Endothelial cell of umbilical vein (primary cell): ENCODE measurements around the gene CCDC93. TPM values are rescaled to one million over a fixed set of nuclear protein-coding genes. Genes with fewer than 3 reads are reported as not detected.

Experiments
- BruUV-seq: library from RNA; stranded (reverse); fragments of 400-500 nt; replicated peaks from 2 replicates; lab custom pipeline; 2021; lab: Mats Ljungman, UMichigan
- CTCF ChIA-PET: fragments of 300-600, 350-600 bp; sonication (Branson Sonifier 250); formaldehyde crosslinking; loops from one replicate; lab custom pipeline; 2021; ENCODE audit warnings: antibody characterized with exemption, inconsistent platforms; lab: Charles Lee
- POLR2A ChIA-PET: fragments of 300-600, 350-600 bp; sonication (Branson Sonifier 250); formaldehyde crosslinking; loops from one replicate; lab custom pipeline; 2021; ENCODE audit warnings: antibody characterized with exemption, inconsistent platforms; lab: Charles Lee
- DNase-seq: peaks from one replicate; pipeline ENCODE4 v3.0.0-alpha.2; 2011; ENCODE audit warnings: low read depth, low spot score
- FAIRE-seq: peaks from 2 replicates; lab custom pipeline; 2011; peaks lifted over from hg19 to GRCh38; lab: Jason Lieb, UNC
- H2AFZ ChIP-seq: 2 replicates; pipeline ENCODE4 v1.6.0; 2012; ENCODE audit warnings: low read depth, low read length, control low read depth, inconsistent platforms
- H3K27ac ChIP-seq: 2 replicates; pipeline ENCODE4 v1.5.1; 2011; ENCODE audit warnings: low read depth, mild to moderate bottlenecking, control low read depth, low read length, moderate library complexity; ENCODE audit not compliant: insufficient read depth
- H3K27me3 ChIP-seq, 2 experiments: 2 replicates each; pipeline versions ENCODE4 v1.6.0 to v1.6.1; 2011; ENCODE audit warnings: low read length in 2 of 2, mixed read lengths in 1 of 2; ENCODE audit not compliant: control insufficient read depth in 2 of 2, insufficient read depth in 2 of 2
- H3K36me3 ChIP-seq, 2 experiments: 2 replicates in 1 of 2; 3 replicates in 1 of 2; pipeline ENCODE4 v1.5.1; 2011; ENCODE audit warnings: low read length in 2 of 2, mild to moderate bottlenecking in 1 of 2, moderate library complexity in 1 of 2; ENCODE audit not compliant: control insufficient read depth in 2 of 2, insufficient read depth in 2 of 2; ENCODE audit errors: extremely low read depth in 1 of 2
- H3K4me1 ChIP-seq: 3 replicates; pipeline ENCODE4 v1.5.1; 2011; ENCODE audit warnings: mild to moderate bottlenecking, low read length; ENCODE audit not compliant: control insufficient read depth, insufficient read depth; ENCODE audit errors: extremely low read depth
- H3K4me2 ChIP-seq: 2 replicates; pipeline ENCODE4 v1.6.1; 2011; ENCODE audit warnings: low read length, control low read depth, mixed read lengths; ENCODE audit not compliant: insufficient read depth
- H3K4me3 ChIP-seq, 3 experiments: fragments of 200-600 bp in 1 of 3; sonication (generic), shearing (Covaris generic) in 1 of 3; replicated peaks in 1 of 3; 2 replicates each; pipeline ENCODE4 v1.5.1; 2011 to 2016; ENCODE audit warnings: control low read depth in 3 of 3, low read length in 3 of 3, mild to moderate bottlenecking in 2 of 3, inconsistent platforms in 1 of 3, low read depth in 1 of 3, moderate library complexity in 1 of 3; ENCODE audit not compliant: insufficient read depth in 1 of 3
- H3K79me2 ChIP-seq: 2 replicates; pipeline ENCODE4 v1.6.0; 2012; ENCODE audit warnings: low read length, inconsistent platforms; ENCODE audit not compliant: control insufficient read depth, insufficient read depth
- H3K9ac ChIP-seq: replicated peaks from 2 replicates; pipeline ENCODE3; 2011; ENCODE audit warnings: low read length, control low read depth; ENCODE audit not compliant: insufficient read depth; ENCODE audit errors: extremely low read depth
- H3K9me1 ChIP-seq: replicated peaks from 3 replicates; pipeline ENCODE4 v1.6.0; 2011; ENCODE audit warnings: mild to moderate bottlenecking, low read length; ENCODE audit not compliant: control insufficient read depth, insufficient read depth; ENCODE audit errors: extremely low read depth
- H3K9me3 ChIP-seq: replicated peaks from 2 replicates; pipeline ENCODE4 v1.5.1; 2012; ENCODE audit warnings: low read length, inconsistent platforms; ENCODE audit not compliant: control insufficient read depth, insufficient read depth
- H4K20me1 ChIP-seq: replicated peaks from 2 replicates; pipeline ENCODE3; 2011; ENCODE audit warnings: mild to moderate bottlenecking, low read length; ENCODE audit not compliant: control insufficient read depth, insufficient read depth; ENCODE audit errors: extremely low read depth
- CTCF ChIP-seq, 2 donors: IDR thresholded peaks; 1 replicate in 1 of 2; 2 replicates in 1 of 2; pipeline ENCODE4 v1.5.1; 2011; ENCODE audit warnings: low read length in 2 of 2, mild to moderate bottlenecking in 2 of 2, moderate library complexity in 2 of 2, control low read depth in 1 of 2, inconsistent platforms in 1 of 2, low read depth in 1 of 2; ENCODE audit not compliant: insufficient read depth in 1 of 2; ENCODE audit errors: extremely low read depth in 1 of 2
- EZH2 ChIP-seq: IDR thresholded peaks from 2 replicates; pipeline ENCODE4 v1.6.1; 2012; ENCODE audit warnings: borderline replicate concordance, low read depth, mild to moderate bottlenecking, moderate library complexity, low read length, inconsistent platforms; ENCODE audit not compliant: severe bottlenecking
- FOS ChIP-seq: IDR thresholded peaks from 2 replicates; pipeline ENCODE4 v1.6.1; 2011; ENCODE audit warnings: mild to moderate bottlenecking, low read length, moderate library complexity, borderline replicate concordance; ENCODE audit not compliant: insufficient read depth
- GATA2 ChIP-seq: IDR thresholded peaks from 2 replicates; pipeline ENCODE4 v1.7.0; 2011; ENCODE audit warnings: low read depth, mild to moderate bottlenecking, moderate library complexity, mixed read lengths, low read length; ENCODE audit not compliant: insufficient read length, insufficient read depth
- JUN ChIP-seq: IDR thresholded peaks from 2 replicates; pipeline ENCODE4 v1.6.1; 2011; ENCODE audit warnings: borderline replicate concordance, low read depth; ENCODE audit not compliant: insufficient read length, insufficient read depth
- MAX ChIP-seq: IDR thresholded peaks from 2 replicates; pipeline ENCODE4 v1.6.1; 2011; ENCODE audit not compliant: insufficient read depth, insufficient read length
- MYC ChIP-seq: IDR thresholded peaks from one replicate; pipeline ENCODE4 v1.6.1; 2011; ENCODE audit warnings: mild to moderate bottlenecking, low read depth, low read length
- POLR2A ChIP-seq: IDR thresholded peaks from 2 replicates; pipeline ENCODE4 v1.6.1; 2012; ENCODE audit warnings: low read depth, mild to moderate bottlenecking, control low read depth, low read length
- POLR2AphosphoS5 ChIP-seq: IDR thresholded peaks from 2 replicates; pipeline ENCODE4 v1.6.1; 2012; ENCODE audit warnings: low read depth, mild to moderate bottlenecking, control low read depth, low read length, moderate library complexity; ENCODE audit not compliant: insufficient read depth
- dilution Hi-C: fragments of 300-500 bp; cut with MboI; formaldehyde crosslinking; loops from one replicate; pipeline ENCODE4 v1.15.0; 2019; ENCODE audit warnings: low sequenced_read_pairs; ENCODE audit not compliant: extremely low pct_ligation_motif_present
- intact Hi-C: fragments of 100-400 bp; cut with micrococcal nuclease; formaldehyde crosslinking; loops from one replicate; pipeline ENCODE4 v1.10.0; 2022
- polyA plus RNA-seq, 4 experiments: library from polyadenylated mRNA; depleted of rRNA in 3 of 4; stranded (reverse) in 3 of 4; unstranded in 1 of 4; fragments of >200 nt; gene quantifications; 2 replicates each; pipeline versions ENCODE4 v1.2.1 to v1.2.3, GENCODE V29; 2011 to 2012; ENCODE audit warnings: missing spikeins in 1 of 4
- total RNA-seq: library from RNA; stranded (reverse); gene quantifications from 2 replicates; pipeline ENCODE4 v1.2.3, GENCODE V29; 2021

The CCDC93 gene
- total and polyA plus RNA-seq, 2 donors (not counting 3 experiments of a cell fraction or from before 2014, with no cell fraction given) = 13.8 to 35.1 TPM

- no peak for DNase-seq
Measured at GRCh38 chr2:117917223-117917917, 96.5 kb downstream of the CCDC93 start.

More at GRCh38 chr2:117917223-117917917, 96.5 kb downstream of the CCDC93 start:
- FAIRE-seq = peak; percentile 46
- H3K27me3 ChIP-seq = no peaks in the 10 kb centered on the region
- no peaks in the 10 kb centered on the region for H3K9me1 ChIP-seq
- peaks cover 19 to 22% of the 10 kb centered on the region in 2 experiments for H3K36me3 ChIP-seq
- H3K9me3 ChIP-seq = no peaks in the 10 kb centered on the region
- intact Hi-C loops = loop anchor here (1.0 to 5.0 kb wide), 2 partner anchors 60 to 81 kb away; no protein-coding TSS in a partner anchor
- no TSS peak for BruUV-seq
- H3K9ac ChIP-seq = no peak overlapping the region
- no peaks in the 10 kb centered on the region for H3K4me1 ChIP-seq
- TF ChIP-seq POLR2A (no peak), MYC (no peak), EZH2 (no peak), FOS (no peak), JUN (no peak), CTCF (IDR thresholded peaks at IDR 0.05; ENCODE audit: extremely low read depth in 1 of 2, insufficient read depth in 1 of 2, low read depth in 1 of 2, low read length in 2 of 2) (no peak), MAX (no peak), GATA2 (no peak), POLR2AphosphoS5 (no peak)
- no peak overlapping the region for H3K4me3 ChIP-seq
- H3K4me2 ChIP-seq = no peak overlapping the region
- no peaks in the 10 kb centered on the region for H4K20me1 ChIP-seq
- ChIA-PET CTCF (interaction anchor here (0.7 to 2.5 kb wide), 4 partner anchors 79 to 103 kb away, joined by 3 to 15 read pairs (median 8); partner anchors contain the start of gene DDX18), POLR2A (no interaction called here)
- H3K27ac ChIP-seq = no peak overlapping the region
- H3K79me2 ChIP-seq = no peaks in the 10 kb centered on the region
- dilution Hi-C loops = no loop called here
- no peak overlapping the region for H2AFZ ChIP-seq
